CD4-positive, alpha-beta T cell treated with Interleukin-12 subunit alpha and Interleukin-12 subunit beta, for 1 hour (primary cell): Measurements from ENCODE around the gene HRH2.
"Not testable (repeated sequence)": the region's sequence is repeated elsewhere in the genome, so short reads cannot be mapped to it uniquely, and the experiment has no call there.

ENCODE experiments used
- DNase-seq: peaks from one replicate; pipeline ENCODE4 v3.0.0-alpha.2; 2020

The HRH2 gene

DNA sequence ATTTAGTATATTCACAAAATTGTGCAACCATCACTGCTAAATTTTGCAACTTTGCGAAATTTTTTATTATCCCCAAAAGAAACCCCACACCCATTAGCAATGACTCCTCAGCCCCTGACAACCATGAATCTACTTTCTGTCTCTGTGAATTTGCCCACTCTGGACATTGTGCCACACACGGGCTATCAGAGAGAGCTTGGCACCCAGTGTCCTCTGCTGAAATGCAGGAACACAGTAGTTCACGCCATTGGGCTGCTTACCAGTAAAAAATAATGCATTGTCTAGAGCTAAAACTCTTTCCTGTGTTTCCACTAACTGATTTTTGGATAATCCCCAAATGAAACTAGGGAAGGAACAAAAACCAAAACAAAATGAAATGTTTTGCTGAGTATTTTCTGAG lies 60.0 kb downstream of the HRH2 start:
- no peak for DNase-seq

DNA sequence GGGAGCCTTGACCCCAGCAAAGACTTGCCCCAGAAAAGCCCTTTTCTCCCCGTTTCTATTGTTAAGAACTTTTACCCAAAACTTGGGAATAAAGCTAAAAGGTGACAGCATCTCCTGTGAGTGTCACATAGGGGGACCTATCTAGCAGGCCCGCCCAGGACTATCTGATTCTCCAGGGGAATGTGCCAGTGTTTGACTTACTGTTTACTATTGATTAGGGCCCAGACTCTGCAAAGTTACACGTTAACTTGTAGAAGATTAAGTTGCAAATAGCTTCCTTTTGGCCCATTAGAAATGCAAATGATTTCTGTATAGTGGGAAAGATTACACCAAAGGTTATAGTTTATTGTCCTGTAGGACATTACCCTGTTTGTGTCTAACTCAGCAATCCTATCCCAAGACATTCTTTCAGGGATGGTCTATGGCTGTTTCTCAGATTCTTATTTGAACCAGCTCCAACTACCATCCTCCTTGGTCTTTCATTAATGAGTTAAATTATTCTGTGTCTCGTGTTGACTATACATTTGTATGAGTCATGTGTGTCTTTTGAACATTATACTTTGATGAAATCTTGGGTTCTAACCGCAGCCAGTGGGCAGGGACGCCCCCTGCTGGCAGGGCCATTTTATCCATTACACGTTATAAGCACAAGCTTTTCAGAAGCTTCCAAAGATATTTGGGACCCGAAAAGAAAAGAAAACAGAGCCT lies 60.7 kb downstream of the HRH2 start:
- DNase-seq = peak; percentile 52

DNA sequence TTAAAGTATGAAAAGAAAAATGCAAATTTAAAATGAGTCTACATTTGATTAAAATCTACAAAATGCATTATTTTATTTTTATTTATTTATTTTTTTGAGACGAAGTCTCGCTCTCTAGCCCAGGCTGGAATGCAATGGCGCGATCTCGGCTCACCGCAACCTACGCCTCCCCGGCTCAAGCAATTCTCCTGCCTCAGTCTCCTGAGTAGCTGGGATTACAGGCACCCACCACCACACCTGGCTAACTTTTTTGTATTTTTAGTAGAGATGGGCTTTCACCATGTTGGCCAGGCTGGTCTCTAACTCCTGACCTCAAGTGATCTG lies 61.2 kb downstream of the HRH2 start:
- not testable (repeated sequence) for DNase-seq

DNA sequence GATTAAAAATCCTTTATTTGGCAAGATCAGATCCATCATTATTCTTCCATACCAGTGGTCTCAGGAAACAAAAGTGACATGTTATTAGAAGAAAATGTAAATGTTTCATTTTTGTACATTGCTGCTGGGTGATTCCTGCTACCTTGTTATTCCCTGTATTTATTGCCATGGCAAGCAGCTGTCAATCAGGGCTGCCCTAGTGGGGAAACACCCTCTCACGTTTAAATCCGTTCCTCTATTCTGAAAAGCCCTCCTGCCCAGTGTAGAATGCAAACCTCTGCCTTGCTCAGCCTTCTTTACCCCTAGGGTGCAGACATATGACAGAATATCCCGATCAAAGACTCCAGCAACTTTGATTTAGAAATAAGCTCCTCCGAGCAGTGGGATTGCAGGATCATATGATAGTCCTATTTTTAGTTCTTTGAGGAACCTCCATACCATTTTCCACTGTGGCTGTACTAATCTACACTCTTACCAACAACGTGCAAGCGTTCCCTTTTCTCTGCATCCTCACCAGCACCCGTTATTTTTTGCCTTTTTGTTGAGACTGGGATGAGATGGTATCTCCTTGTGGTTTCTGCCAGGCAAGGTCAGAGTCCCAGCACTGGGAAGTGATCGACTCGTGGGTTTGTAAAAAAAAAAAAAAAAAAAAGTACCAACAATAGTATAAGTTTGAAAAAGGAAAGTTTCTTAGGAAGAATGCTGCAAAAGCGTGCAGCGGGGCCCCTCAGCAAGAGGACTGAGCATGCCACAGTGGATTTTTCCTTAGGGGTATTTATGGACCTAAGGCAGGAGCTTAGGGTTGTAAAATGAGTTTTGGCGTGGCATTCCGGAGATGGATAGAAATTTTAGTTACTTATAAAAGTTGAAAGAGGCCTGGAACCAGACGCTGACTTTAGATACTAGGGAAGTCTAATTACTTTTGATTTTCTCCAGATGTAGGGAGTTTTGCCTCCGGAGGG lies 66.7 kb downstream of the HRH2 start:
- no peak for DNase-seq

DNA sequence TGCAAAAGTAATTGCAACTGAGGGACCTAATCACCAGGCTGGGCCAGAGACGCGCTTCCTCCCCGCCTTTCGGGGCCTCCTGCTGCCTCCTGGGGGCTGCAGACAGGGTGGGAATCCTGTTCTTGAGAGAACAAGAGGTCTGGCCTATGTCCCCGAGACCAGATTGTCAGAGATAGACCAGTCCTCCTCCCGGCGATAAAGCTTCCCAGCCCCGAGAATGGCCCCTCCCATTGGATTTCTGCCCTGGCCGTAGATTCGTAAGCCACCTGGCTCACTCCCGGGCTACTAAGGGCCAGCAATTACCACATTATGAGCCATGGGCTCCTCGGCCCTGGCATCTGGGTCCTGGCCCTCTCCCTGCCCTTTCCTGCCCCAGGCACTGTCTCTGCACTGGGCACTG lies 70.4 kb downstream of the HRH2 start:
- no peak for DNase-seq

DNA sequence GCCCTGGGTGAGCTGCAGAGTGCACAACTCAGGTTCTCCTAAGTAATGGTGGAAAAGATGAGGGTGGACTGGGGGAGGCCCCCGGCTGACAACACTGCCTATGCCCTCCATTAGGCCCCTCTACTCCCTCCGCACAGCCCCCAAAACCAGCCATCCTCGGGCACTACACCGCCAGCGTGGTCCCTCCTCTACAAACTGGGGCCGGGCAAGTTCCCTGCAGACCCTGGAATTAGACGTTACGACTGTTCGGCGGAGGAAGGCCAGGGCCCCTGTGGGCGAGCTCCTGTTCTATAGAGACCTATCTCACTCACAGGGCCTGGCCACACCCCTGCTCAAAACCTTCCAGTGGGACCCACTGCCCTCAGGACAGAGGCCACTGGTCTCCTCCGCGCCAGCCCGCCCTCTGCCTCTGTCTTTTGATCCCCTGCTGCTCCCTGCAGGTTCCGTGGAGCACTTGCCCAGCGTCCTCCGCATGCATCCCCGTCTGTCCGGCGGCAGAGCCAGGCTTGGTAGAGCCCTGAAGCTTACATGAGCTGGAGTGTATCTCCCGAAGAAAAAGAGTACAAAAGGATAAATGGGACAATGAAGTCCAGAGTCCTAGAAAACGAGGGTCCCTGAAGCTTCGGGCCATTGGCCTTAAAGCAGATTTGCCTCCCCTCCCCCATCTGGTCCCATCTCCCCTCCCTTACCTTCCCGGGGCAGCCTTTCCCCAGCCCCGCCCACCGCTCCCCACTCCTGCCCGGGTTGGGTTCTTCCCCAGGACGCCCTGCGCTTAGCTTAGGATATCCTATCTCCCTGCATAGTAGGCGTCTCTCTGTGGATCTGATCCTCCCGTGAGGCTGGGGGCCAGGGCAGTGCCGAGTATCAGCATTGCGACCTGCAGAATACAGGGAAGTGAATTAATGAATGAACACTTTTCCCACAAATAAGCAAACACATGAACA lies 71.3 kb downstream of the HRH2 start:
- DNase-seq = no peak

DNA sequence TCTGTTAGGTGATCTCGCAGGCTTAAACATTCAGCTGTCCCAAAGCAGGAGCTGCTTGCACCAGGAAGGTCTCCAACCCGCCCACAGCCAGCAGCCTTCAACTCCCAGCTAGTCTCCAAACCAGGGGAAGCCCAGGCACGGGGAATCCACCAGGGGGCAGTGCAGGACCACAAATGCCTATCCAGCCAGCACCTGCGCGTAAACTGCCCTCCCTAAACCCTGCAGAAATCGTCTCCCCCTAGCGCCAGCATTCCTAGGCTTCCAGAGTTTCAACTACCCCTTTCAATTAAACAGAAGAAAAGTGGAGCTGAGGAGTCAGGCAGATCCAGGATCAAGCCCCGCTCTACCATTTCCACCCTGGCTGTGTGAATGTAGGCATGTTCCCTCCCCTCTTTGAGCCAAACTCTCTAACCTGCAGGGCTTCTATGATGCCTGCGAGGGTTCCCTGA lies 72.0 kb downstream of the HRH2 start:
- DNase-seq = peak; percentile 89

DNA sequence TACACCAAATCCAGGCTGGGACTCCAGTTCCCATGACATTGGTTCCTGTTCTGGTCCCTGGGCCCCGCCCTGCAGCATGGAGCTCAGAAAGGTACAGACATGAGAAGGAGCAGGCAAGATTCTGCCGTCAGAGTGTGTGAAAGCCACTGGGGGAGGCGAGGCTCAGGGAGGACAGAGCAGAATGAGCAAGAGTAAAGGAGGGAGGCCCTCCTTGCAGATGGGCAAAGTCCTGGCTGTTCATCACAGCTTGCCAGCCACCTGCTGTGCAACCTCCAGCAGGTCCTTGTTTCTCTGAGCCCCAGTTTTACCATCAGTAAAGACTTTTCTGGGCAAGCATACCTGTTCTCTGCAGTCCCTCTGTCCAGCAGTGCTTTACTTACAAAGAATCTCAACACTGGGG lies 73.3 kb downstream of the HRH2 start:
- no peak for DNase-seq

DNA sequence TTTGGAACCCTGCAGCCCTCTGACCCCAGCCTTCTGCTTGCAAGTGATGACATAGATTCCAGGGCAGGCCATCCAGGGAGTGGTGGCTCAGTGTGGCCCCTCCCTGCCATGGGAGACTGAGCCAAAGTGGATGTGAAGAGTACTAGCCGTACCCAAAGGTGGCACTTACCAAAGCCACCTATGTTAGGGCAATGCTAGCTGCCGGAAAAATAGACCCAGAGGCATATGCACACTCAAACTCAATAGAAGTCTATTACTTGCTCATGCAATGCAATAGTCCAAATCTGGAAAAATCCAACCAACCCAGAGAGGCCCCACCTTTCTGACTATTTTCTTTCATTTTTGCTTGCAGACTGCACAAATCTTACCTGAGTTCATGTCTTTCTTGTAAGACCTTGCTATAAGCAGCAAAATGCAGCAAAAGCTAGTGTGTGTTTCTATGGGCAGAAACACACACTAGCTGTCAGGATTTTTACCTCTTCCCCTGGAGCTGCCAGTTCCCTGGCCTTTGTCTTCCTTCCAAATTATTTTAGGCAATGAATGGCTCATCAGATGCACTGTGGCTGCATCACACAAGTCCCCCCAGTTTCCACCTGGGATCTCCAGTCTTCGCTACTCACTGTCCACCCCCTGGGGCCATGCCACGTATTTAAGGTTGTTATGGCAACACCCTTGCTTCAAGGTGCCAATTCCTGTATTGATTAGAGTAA lies 74.0 kb downstream of the HRH2 start:
- DNase-seq = no peak

DNA sequence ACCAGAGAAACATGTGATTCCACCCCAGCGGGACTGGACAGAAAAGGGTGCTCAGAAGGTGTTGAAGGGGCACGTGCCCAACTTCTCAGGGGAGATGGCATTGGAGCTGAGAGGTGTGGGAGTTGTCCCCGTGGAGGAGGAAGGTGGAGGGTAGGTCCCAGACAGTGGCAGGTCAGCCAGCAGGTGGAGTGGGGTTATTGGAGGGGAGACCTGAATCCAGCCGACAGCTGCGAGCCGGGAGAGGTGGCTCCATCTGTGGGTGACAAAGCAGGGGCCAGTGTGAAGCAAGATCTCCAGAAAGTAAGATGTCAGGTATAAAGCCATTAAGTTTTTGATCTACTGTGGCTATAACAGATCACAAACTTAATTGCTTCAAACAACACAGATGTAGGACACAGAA lies 75.1 kb downstream of the HRH2 start:
- no peak for DNase-seq

DNA sequence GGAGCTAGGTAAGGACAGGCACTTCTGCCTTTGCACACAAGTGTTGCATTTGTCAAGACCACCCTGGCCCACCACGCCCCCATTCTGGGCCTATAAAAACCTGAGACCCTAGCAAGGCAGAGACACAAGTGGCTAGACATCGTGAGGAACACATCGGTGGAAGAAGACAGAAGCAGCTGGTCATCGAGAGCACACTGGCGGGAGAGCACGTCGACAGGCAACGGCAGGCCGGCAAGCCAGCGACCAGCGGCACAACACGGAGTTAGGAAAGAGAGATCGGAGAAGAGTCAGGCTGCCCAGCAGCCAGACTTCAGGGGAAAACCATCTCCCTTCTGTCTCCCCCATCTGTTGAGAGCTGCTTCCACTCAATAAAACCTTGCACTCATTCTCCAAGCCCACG lies 76.1 kb downstream of the HRH2 start:
- no peak for DNase-seq

DNA sequence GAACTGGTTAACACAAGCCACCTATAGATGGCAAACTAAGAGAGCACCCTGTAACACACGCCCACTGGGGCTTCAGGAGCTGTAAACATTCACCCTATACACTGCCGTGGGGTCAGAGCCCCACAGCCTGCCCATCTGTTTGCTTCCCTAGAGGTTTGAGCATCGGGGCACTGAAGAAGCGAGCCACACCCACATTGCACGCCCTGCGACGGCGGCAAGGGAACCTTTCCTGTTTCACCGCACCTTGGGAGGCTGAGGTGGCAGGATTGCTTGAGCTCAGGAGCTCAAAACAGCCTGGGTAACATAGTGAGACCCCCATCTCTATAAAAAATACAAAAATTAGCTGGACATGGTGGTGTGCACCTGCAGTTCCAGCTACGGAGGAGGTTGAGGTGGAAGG lies 76.6 kb downstream of the HRH2 start:
- DNase-seq = no peak

DNA sequence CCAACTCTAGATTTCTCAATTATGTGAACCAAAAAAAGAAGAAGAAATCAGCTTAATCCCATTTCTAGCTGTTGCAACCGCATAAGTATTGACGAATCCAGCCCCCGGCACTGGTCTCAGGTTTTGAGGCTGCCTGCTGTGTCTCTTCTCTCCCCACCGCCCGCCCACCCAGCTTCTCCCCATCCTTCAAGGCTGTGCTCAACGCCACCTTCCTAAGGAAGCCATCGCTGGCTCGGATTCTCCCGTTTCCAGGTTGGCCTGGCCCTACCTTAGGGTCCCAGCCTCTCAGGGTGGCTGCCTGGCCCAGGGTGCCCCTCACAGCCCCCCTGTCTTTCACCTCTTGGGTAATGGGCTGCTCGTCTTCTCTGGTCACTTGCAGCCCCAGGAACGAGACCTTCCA lies 77.8 kb downstream of the HRH2 start:
- DNase-seq = no peak

DNA sequence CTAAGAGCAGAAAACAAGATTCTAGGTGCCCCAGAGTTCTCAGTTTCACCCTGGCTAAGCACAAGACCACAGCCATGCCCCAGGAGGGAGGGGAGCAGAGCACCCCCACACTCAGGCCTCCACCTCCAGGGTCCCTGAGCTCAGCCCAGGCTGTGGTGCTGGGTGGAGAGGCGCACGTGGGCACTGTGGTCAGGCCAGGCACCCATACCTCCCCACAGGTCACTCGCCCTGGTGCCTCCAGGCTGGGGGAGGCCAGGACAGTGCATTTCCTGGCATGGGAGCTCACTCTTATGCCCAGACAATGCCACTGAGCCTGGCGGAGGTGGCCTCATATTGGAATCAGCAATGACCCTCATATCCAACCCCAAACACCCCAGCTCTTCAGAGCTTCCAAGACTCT lies 78.8 kb downstream of the HRH2 start:
- no peak for DNase-seq

DNA sequence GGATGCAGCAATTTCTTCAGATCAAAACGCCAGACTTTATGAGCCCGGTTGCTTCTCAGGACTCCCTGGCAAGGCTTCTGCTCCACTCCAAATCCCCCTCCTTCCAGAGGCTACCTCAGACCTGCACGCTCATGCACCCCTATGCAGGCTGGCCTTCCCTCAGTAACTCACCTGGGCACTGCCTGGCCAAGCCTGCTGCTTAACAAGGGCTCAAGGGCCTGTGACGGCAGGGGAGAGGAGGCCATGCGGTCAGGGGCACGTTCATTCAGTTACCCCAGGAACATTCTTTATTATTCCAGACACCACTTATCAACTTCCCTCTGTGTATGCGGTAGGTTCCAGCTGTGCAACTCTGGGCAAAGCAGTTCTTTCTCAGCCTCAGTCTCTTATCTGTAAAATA lies 79.6 kb downstream of the HRH2 start:
- no peak for DNase-seq

DNA sequence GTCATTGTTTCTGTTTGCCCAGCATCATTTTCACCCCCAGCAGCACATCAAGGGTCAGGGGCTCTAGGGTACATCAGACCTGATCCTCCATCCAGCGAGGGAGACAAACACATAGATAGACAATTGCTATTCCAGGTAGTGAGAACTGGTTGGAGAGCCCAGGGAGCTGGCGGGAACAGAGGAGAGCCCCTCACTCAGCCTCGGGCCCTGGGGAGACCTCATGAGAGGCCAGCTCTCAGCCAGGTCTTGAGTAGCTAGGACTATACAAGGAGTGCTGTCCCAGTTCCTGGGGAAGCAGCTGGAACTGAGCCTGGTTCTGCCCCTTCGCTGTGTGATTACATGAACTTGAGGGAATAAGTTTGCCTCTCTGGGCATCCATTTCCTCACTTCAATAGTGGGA lies 80.3 kb downstream of the HRH2 start:
- DNase-seq = no peak

DNA sequence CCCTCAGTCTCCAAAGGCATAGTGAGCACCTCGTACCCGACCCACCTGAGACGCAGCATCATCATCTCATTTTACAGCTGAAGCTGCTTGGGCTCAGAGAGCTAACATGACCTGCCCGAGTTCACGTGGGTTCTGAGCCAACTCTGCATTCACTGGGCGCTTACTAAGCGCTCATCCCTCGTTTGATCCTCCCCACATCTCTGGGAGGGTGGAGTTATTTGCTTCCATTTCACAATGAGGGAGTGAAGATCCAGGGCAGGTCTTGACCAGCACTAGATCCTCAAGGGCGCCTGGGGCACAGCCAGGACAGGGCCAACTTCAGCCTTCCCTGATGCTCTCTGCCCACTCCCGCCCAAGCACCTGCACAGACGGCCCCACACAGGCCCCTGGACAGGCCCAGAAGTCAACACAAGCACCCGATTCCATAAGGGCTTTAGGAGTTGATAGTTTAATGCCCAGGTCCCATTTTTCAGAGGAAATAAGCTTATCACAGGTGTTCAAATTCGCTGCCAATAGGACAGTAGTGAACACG lies 80.8 kb downstream of the HRH2 start:
- no peak for DNase-seq

DNA sequence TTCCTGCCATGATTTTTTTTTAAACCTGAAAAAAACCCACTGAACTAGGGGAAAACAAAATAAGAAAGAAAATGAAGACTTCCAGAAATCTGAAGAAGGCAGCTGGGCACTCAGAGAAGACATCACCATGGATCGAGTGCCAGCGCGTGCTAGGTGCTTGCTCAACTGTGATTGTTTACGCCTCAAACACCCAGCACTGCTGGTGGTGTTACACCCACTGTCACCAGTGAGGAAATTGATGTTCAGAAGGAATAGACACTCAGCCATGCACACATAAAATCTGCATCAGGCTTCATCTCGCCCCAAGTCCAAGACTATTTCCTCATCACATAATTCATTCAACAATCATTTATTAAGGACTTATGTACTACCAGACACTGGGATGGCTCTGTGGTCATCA lies 82.1 kb downstream of the HRH2 start:
- DNase-seq = no peak

DNA sequence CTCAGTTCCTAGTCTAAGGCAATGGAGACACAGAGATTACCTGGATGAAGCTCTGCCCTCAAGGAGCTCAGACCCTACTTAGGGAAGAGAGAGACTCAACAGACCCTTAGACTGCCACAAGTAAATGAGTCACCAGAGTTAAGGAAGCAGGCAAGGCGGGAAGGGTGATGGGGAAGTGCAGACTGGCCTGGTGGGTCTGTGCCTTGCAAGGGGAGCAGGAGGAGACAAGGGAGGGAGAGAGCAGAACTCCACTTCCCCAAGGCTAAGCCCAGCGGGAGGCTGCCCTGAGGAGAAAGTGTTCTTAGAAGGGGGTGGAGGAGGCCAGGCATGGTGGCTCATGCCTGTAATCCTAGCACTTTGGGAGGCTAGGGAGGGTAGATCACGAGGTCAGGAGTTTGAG lies 83.7 kb downstream of the HRH2 start:
- DNase-seq = no peak

DNA sequence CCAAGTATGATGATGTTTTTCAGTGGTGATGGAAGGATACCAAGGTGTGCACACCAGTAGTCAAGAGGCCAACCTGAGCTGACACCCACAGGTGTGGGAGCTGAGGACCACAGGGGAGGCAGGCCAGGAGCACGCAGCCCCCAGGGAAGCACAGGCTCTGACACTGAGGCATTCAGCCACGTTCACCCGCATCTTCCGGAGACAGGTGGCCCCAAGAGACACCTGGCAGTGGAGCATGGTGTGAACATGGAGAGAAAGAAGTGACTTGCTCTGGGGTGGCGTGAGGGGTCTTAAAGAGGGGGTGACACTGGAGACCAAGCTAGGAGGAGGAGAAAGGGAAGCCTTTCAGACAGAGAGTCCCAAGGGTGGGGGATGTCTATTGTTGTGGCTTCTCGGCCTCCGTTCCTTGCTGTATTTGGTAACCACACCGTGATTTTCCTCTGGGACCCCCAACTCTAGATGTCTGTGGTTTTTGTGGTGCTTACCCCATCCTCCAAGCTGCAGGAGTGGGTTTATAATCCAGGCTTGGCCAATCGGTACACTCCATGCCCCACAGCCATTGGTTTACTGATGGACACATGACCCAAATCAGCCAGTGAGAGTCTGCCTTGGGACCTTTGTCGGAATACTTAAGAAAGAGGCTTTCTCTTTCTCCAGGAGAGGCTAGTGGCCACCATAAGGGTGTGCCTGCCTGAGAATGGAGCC lies 84.6 kb downstream of the HRH2 start:
- DNase-seq = no peak

DNA sequence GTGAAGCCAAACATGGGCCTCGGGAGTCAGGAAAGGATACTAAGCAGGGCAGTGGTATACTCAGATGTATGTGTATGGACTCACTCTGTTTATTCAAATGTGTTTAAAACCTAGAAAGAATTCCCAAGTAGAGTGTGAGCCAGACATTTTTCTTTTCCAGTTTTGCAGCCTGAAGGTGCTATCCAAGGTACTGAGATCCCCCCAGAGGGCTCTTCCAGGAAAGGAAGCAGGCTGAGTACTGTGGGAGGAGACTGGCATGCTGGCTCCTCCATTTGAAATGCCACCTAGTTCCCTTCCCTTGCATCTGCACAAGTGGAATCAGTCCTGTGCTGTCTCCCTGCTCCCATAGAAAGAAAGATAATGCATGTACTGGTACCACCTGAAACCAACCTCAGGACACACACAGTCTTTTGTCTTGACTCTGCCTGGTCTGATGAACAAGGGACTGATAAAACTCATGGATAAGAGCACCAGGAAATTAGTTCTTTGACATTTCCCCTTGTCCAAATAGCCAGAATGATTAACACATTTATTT lies 85.9 kb downstream of the HRH2 start:
- DNase-seq = no peak
